Kidney (tissue), 14 donors: ENCODE data around the gene PDE8A. TPM values are rescaled to one million over a fixed set of nuclear protein-coding genes. Genes with fewer than 3 reads are reported as not detected.

ENCODE experiments used
- DNase-seq, 5 donors: peaks; one replicate each; pipeline ENCODE4 v3.0.0-alpha.2; 2013 to 2020
- FAIRE-seq: peaks from 2 replicates; lab custom pipeline; 2012; peaks lifted over from hg19 to GRCh38; lab: Jason Lieb, UNC
- H3K27ac ChIP-seq, 2 donors: one replicate each; pipeline ENCODE4 v1.7.0; 2013; ENCODE audit warnings: low read depth in 2 of 2, low read length in 2 of 2, inconsistent platforms in 1 of 2
- H3K27me3 ChIP-seq: one replicate; pipeline ENCODE4 v1.7.1; 2013; ENCODE audit warnings: low read length, inconsistent platforms; ENCODE audit not compliant: control insufficient read depth, insufficient read depth
- H3K36me3 ChIP-seq, 3 donors: one replicate each; pipeline versions ENCODE4 v1.7.0 to v1.7.1; 2013; ENCODE audit warnings: low read length in 3 of 3, control low read depth in 1 of 3, inconsistent platforms in 1 of 3; ENCODE audit not compliant: insufficient read depth in 3 of 3, control insufficient read depth in 2 of 3
- H3K4me1 ChIP-seq, 3 donors: one replicate each; pipeline versions ENCODE4 v1.7.0 to v1.7.1; 2013; ENCODE audit warnings: low read length in 3 of 3, inconsistent platforms in 1 of 3, low read depth in 1 of 3; ENCODE audit not compliant: control insufficient read depth in 2 of 3, insufficient read depth in 2 of 3
- H3K4me3 ChIP-seq, 3 donors: one replicate each; pipeline versions ENCODE4 v1.7.0 to v1.8.1; 2013; ENCODE audit warnings: low read length in 3 of 3, control low read depth in 1 of 3, inconsistent platforms in 1 of 3
- H3K9ac ChIP-seq, 3 donors: one replicate each; pipeline versions ENCODE4 v1.7.0 to v1.7.1; 2013; ENCODE audit warnings: low read length in 3 of 3, control low read depth in 1 of 3, inconsistent platforms in 1 of 3
- H3K9me3 ChIP-seq, 3 donors: one replicate each; pipeline versions ENCODE4 v1.7.0 to v1.7.1; 2013; ENCODE audit warnings: low read length in 3 of 3, control low read depth in 1 of 3, inconsistent platforms in 1 of 3; ENCODE audit not compliant: control insufficient read depth in 2 of 3, insufficient read depth in 1 of 3
- intact Hi-C: fragments of 100-400 bp; cut with DNase I; formaldehyde crosslinking; loops from one replicate; pipeline ENCODE4 v1.11.1; 2022
- polyA plus RNA-seq: library from polyadenylated mRNA; stranded (reverse); fragments of 350-450 nt; fragmentation: Illumina TruSeq; extraction: RNeasy Lipid Tissue Mini Kit (QIAGEN cat#74804); gene quantifications from one replicate; pipeline ENCODE4 v1.2.3, GENCODE V29; 2014; ENCODE audit warnings: low read depth, low replicate concordance; ENCODE audit not compliant: insufficient read depth
- total RNA-seq: library from RNA; stranded (reverse); fragmentation: NEBNext Ultra II Directional; extraction: Animal tissue kit (Norgen Biotek cat#: 25700); gene quantifications from one replicate; pipeline ENCODE4 v1.2.1, GENCODE V29; 2021
- TF ChIP-seq, protein P1 (sequence below): IDR thresholded peaks from 3 replicates; pipeline ENCODE4 v1.5.1; 2012; ENCODE audit warnings: mild to moderate bottlenecking, moderate library complexity, borderline replicate concordance; ENCODE audit not compliant: insufficient read depth; ENCODE audit errors: extremely low read depth
- donor health status: control.
- donor health status: control.
- donor health status: control.
- donor health status: control.
- donor health status: control.
- donor health status: DM: yes; HTN: yes; CAD: no.
- donor health status: Normal renal cell carcinoma (clear cell type).

The PDE8A gene
- total and polyA plus RNA-seq, 2 donors from 2014 or later = 20.3 to 37.5 TPM

GRCh38 chr15:85044894-85045293, 63.2 kb downstream of the PDE8A start:
- H3K27me3 ChIP-seq = no peaks in the 10 kb centered on the region
- DNase-seq (no peak), FAIRE-seq (no peak)
- no peaks in the 10 kb centered on the region for H3K36me3 ChIP-seq
- H3K4me1 ChIP-seq = peaks cover 0 to 8% (median 0%) of the 10 kb centered on the region in 3 donors
- H3K4me3 ChIP-seq = no peak overlapping the region
- no peak overlapping the region for H3K9ac ChIP-seq
- no peaks in the 10 kb centered on the region for H3K9me3 ChIP-seq
- TF ChIP-seq, protein P1, sequence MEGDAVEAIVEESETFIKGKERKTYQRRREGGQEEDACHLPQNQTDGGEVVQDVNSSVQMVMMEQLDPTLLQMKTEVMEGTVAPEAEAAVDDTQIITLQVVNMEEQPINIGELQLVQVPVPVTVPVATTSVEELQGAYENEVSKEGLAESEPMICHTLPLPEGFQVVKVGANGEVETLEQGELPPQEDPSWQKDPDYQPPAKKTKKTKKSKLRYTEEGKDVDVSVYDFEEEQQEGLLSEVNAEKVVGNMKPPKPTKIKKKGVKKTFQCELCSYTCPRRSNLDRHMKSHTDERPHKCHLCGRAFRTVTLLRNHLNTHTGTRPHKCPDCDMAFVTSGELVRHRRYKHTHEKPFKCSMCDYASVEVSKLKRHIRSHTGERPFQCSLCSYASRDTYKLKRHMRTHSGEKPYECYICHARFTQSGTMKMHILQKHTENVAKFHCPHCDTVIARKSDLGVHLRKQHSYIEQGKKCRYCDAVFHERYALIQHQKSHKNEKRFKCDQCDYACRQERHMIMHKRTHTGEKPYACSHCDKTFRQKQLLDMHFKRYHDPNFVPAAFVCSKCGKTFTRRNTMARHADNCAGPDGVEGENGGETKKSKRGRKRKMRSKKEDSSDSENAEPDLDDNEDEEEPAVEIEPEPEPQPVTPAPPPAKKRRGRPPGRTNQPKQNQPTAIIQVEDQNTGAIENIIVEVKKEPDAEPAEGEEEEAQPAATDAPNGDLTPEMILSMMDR = no peak
- H3K27ac ChIP-seq = no peak overlapping the region
- intact Hi-C loops = no loop called here

DNA sequence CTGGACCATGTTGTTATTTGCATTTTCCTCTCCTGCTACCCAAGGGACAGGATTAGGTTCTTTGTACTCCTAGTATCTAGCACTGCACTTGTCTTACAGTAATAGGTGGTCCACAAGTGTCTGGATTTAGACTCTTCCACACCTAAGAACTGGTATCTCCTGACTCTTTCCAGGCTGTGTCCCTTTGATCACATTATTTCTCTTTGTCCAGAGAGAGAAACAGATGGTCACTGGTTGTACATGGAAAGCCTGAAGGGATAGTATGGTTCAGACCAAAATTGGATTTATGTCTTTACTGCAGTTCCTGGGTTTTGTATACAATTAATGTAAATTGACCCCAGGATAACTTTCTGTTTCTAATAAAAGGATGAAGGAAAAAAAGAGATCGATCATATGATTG, 64.0 kb downstream of the PDE8A start:
- H3K36me3 ChIP-seq = no peaks in the 10 kb centered on the region
- peaks cover 0 to 8% (median 0%) of the 10 kb centered on the region in 3 donors for H3K4me1 ChIP-seq
- no peaks in the 10 kb centered on the region for H3K27me3 ChIP-seq
- H3K4me3 ChIP-seq = no peak overlapping the region
- no peak for FAIRE-seq
- peak overlapping the region in 1 of 2 donors; percentile 61 for H3K27ac ChIP-seq
- no peak for DNase-seq
- H3K9me3 ChIP-seq = no peaks in the 10 kb centered on the region
- no peak overlapping the region for H3K9ac ChIP-seq
- TF ChIP-seq, protein P1 = no peak
- intact Hi-C loops = no loop called here

- H3K27ac ChIP-seq = peak overlapping the region in 1 of 2 donors; percentile 48
- H3K9ac ChIP-seq = peak overlapping the region in 1 of 3 donors; percentile 34
- H3K9me3 ChIP-seq = no peaks in the 10 kb centered on the region
- TF ChIP-seq, protein P1 = no peak
- H3K4me3 ChIP-seq = no peak overlapping the region
- H3K4me1 ChIP-seq = peaks cover 0 to 8% (median 0%) of the 10 kb centered on the region in 3 donors
- intact Hi-C loops = no loop called here
- FAIRE-seq (no peak), DNase-seq (peak in 3 of 5 donors; percentile 44 to 88 (median 49))
- no peaks in the 10 kb centered on the region for H3K27me3 ChIP-seq
- H3K36me3 ChIP-seq = no peaks in the 10 kb centered on the region
Measured at GRCh38 chr15:85047271-85047948, 65.8 kb downstream of the PDE8A start.

- no peak overlapping the region for H3K4me3 ChIP-seq
- no peaks in the 10 kb centered on the region for H3K36me3 ChIP-seq
- no peaks in the 10 kb centered on the region for H3K27me3 ChIP-seq
- intact Hi-C loops = no loop called here
- FAIRE-seq (no peak), DNase-seq (no peak)
- H3K4me1 ChIP-seq = peaks cover 0 to 5% (median 0%) of the 10 kb centered on the region in 3 donors
- H3K27ac ChIP-seq = no peak overlapping the region
- H3K9ac ChIP-seq = no peak overlapping the region
- H3K9me3 ChIP-seq = no peaks in the 10 kb centered on the region
- TF ChIP-seq, protein P1 = no peak
Measured at GRCh38 chr15:85048430-85048829, 66.8 kb downstream of the PDE8A start.
